T-helper 9 cell (primary cell): Measurements from ENCODE around the gene ITGA6.

Experiments used
- DNase-seq: peaks from one replicate; pipeline ENCODE4 v3.0.0-alpha.2; 2020

ITGA6 gene

GRCh38 chr2:172442072-172442895, 14.9 kb downstream of the ITGA6 start:
- DNase-seq: peak; percentile 14

DNA sequence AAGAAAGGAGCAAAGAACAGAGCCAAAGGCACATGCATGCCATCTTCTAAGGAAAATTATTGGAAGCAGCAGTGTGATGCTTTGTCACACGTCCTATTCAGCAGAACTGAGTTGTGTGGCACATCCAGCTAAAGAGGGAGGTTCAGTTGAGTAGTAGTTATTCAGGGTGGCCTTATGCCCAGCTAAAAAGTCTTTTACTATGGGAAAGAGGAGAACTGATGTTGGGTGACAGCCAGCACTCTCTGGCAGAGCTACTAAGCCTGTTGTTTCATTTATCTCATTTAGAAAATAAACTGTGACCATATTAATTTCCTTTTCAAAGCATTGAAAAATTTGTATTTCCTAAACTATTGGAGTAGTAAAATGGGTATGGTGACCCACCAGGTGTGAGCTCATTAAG, 18.5 kb downstream of the ITGA6 start:
- DNase-seq: no peak

DNA sequence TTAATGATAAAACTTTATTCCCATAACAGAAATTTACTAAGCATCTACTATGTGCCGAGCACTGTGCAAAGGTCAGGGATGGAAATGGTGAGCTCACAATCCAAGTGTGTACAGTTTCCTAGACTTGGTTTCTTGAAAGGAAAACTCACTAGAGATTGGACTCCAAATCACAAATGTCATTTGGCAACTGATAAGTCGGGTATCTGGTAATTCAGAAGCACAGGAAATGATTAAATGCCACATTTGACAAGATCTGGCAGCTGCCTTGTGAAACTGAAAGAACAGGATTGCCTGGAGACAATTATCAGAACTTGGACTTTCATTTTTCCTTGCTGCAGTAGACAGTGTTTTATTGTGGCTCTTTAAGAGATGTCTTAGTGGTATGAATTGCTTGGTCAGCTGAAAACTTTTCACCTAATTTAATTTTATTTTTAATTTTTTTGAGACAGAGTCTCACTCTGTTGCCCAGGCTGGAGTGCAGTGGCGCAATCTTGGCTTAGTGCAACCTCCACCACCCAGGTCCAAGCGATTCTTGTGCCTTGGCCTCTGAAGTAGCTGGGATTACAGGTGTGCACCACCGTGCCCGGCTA, 19.2 kb downstream of the ITGA6 start:
- no peak for DNase-seq

GRCh38 chr2:172447811-172448493, 20.6 kb downstream of the ITGA6 start:
- no peak for DNase-seq

DNA sequence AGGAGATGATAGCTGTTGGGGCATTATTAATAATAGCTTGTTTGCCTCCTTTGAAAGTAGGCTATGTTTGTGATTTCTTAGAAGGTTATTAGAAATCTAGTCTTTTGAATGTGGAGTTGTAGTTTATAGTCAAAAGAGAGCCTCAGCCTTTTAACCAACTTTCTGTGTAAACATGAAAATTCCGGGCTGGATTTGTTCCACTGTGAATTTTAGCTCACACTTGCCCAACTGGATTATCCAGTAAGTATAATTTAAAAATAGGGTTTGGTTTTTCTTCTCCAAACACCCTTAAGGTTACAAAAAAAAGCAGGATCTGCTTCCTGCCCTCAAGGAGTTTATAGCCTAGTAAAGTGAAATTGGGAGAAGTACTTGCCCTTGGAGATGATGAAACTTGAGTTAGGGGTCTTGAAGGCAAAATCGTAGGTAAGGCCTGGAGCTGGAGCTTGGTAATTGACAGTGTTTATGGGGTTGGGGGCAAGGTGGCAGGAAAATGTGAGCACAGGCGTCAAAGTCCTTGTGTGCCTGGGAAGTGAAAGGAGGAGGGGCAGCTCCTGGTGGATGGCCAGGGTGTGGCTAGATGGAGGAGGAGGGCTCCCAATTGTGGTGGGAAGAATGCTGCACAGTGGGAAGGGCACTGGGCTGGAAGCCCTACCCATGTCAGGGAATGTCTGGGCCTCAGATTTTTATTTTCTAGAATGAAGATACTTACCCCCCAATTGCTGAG, 21.3 kb downstream of the ITGA6 start:
- no peak for DNase-seq

DNA sequence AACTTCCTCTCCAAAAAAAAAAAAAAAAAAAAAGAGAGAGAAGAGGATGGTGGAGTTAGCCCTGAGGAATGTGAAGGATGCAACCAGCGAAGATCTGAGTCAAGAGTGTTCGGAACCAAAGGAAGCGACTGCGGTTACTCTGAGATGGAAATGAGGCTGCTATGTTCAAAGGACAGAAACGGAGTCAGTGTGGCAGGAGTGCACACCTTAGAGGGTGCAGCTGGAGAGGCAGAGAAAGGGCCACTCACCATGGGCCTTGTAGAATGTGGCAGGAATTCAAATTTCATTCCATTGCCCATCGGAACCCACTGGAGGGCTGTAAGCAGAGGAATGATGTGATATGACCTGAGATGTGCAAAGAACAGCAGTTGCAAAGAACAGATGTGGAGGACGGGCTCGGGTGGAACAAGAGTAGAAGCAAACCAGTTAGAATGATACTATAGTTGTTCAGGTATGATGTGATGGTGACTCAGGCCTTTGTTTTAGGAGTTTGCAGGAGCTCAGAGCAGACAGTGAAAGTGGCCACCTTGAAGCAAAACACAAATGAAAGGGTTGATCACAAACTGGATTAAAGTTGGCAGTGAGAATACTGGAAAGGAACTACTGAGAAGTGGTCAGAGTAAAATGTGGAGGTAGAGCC, 22.6 kb downstream of the ITGA6 start:
- no peak for DNase-seq

DNA sequence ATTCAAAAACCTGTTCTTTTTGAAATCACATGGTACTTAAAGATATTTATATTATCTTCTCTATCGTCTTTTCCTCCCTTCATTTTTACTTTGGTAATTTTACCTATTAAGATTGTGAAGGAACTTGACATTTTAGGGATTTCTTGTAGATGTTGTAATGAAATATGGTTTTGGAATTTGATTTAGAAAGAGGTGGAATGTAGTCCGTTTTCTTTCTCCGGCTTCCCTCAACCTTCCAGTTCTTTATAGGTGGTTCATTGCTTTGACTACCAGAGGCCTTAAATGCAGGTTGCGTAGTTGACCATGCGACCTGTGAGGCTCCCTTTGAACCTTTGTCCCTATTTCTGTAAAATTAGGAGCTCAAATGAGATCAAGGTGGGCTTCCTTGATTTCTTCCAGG, 24.5 kb downstream of the ITGA6 start:
- no peak for DNase-seq

DNA sequence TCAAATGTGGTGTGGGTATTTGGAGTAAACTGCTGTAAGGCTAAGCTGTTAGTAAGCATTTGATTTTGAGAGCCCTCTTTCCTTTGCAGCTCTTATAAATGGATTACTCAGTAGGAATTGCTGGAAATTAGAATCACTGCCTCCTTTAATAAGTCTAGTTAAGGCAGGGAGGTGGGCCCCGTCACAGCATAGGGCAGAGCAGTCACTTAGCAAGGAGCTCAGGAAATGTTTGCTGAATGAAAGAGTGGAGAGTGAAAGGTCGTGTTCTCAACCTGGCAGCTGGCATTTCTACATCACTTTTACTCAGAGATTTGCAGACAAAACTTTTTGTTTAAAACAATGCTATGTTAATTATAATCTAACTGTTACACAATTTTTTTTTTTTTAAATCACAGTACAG, 25.5 kb downstream of the ITGA6 start:
- no peak for DNase-seq

DNA sequence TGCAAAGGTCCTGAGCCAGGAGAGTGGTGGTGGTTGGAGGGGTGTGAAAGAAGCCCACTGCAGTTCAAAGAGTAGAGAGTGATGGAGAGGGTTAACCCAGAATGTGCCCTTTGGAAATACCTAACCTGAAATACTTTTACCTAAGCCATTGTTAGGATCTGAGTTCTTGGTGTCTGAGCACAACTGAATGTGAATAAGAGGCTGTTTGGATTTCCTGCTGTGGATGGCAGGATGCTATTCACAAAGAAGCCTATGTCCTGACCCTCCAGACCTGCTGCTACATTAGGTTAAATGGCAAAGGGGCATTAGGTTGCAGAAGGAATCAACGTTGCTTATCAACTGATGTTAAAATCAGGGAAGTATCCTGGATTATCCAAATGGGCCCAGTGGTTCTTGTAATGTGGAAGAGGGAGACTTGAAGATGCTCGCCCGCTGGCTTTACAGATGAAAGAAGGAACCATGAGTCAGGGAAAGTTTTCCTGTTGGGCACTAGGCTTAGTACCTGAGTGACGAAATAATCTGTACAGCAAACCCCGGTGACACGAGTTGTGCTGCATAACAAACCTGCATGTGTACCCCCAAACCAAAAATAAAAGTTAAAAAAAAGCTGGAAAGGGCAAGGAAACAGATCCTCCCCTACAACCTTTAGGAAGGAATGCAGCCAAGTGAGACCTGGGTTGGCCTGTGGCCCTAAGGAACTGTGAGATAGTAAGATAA, 27.2 kb downstream of the ITGA6 start:
- no peak for DNase-seq

GRCh38 chr2:172455121-172455515, 27.7 kb downstream of the ITGA6 start:
- no peak for DNase-seq

- no peak for DNase-seq
Measured at GRCh38 chr2:172456002-172456401, 28.6 kb downstream of the ITGA6 start.

GRCh38 chr2:172457536-172457935, 30.1 kb downstream of the ITGA6 start:
- no peak for DNase-seq

DNA sequence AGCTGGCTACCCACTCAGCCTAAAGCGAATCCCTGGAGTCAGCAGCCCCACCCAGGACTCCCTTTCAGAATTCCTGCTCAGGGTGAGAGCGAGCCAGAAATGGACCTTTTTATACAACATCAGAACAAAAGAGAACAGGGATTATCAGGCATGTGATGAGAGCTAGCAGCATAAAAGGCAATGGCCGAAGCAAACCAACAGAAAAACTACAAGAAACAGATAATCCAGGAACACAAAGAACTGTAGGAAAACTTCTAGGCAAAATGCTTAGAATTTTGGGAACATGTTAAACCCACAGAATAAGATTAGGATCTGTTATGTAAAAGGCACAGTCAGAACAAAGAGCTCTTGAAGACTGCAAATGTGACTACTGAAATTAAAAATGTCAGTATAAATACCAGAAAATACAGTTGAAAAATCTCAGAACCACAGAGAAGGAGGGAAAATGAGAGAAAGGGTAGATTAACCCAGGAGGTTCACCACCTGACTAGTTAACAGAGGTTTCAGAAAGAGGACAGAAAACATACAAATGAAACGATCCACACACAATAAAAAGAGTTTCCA, 31.3 kb downstream of the ITGA6 start:
- no peak for DNase-seq

GRCh38 chr2:172460780-172461201, 33.4 kb downstream of the ITGA6 start:
- no peak for DNase-seq

DNA sequence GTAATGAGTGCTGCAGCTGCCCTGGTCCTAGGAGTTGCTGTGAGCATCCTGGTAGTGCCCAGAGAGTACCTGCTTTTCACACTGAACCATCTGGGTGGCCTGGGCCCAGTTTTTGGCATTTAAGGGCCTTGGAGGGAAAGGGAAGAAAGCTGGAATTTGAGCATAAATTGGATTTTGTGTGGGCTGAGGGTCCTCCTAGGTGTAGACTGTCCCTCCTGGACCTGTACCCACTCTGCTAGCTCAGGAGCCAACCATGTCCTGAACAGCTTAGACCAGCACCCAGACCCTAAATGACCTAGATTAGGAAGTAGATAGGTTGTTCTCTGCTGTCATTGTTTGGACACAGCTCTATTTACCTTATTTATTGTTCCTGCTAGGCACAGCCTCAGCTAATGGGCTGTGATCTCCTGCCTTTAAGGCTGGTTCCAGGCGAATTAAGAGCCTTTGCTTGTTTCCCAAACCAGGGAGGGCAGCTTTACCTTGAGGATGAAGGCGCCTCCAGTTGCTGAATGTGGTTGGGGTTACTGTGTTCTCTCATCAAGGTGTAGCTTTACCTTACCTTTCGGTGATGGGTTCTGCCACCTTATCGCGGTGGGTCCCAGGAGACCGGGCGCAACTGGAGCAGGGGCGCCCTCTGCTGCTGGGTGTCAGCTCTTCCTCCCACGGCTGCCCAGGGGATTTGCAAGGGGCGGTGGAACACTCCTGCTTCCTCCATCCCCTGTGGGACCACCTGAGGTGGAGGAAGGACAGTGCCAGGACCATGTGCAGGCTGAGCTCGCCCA, 34.4 kb downstream of the ITGA6 start:
- DNase-seq: peak; percentile 81

DNA sequence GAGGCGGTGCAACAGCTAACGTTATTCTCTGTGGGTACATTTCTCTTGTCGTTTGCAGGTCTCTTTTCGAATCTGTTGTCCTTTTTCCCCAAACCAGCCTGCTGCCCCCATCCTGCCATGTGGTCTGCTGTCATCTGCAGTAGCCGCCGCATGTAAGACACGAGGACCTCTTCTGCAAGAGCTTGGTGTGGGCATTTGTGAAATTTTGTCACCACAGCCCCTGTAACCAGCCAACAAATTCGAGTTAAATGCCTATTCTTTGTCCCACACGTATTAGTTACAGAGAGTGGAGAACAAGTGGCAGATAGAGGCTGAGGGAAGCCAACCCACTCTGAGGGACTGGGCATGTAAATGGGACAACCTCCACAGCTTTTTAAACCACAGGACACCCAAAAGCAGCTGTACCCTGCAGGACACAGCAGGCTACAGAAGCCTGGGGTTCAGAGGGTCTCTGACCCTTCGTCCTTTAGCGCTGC, 35.0 kb downstream of the ITGA6 start:
- peak; percentile 7 for DNase-seq

DNA sequence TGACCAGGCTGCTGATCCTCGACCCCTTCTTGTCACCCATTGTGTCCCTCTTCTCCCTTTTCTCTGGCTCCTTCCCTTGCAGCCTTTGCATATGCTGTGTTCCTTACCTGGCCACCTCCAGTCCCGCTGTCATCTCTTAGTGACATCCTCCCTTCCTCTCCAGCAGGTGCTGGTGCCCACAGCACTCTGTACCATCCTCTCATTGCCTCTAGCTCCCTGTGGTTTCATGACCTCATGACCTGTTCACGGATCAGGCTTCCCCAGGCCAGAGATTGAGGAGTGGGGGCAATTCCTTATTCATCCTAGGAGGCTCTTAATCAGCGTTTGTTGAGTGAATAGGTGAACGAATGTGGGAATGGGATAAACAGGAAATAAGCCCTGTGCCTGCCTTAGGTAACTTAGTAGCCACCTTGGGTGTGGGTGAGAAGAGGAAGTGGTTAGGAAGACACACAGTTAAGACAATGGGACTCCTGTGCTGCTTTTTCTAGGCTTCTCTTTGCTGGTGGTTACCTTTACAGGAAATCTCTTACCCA, 35.5 kb downstream of the ITGA6 start:
- DNase-seq: peak; percentile 17

DNA sequence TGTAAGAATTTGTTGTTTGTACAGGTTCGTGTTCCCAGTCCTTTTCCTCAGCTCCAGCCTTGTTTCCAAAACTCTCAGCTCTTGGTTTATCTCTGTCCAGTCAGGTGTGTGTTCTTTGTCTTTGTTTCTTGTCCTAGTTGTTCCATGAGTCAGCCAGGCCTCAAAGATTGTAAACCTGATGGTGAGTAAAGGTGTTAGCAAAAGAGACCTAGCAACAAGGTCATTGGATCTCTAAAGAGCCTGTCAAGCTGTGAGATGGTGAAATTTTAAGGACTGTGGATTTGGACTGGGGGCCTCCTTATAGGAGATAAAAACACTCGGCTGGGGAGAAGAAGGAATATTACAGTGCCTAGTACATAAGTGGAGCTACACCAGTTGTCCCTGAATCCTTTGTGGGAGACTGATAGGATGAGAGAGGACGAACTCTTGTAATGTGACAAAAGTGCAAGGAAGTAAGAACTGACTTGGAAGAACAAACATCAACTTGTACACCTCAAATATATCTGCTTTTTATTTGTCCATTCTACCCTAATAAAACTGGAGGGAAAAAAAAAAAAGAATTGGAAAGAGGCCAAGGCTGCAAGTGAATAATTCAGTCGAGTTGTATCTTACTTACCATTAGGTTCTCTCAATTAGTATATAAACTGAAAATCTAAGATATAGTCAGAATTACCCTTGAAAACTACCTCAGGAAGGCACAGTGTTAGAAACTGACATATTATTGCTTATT, 37.2 kb downstream of the ITGA6 start:
- no peak for DNase-seq

DNA sequence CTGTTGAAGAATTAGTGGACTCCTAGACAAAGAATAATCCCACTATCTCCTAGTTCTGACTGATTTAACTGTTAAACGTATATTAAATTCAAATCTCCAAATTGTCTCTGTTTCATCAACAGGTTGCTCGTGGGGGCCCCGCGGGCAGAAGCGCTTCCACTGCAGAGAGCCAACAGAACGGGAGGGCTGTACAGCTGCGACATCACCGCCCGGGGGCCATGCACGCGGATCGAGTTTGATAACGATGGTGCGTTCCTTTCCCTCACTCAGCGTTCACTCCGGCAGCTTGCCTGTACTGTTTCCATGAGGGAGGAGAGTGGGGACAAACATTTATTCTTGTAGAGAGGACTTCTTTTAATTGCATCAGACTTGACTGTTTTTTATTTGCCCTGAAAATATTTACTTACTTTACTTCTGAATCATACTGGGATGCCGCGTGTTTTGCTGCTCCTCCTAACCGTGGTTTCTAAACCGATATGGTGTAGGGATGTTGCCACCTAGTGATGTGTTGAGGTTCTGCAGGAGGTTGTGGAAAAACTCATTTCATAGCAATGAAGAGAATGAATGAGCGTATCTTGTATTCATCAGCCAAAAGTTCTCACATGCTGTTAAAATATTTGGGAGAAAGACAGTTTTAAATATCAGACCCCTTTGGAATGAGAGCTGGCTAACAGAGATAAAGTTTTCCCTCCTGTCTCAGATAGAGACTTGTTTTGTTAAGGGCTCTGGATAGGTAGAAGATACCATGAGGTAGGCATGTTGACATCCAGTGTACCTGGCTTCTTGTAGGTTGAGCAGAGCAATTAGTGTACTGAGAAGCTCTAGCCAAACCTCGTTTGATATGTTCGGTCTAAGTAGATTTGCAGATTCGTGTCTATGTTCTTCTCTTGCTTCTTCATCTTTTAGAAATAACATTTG, 38.3 kb downstream of the ITGA6 start:
- peak; percentile 56 for DNase-seq
